ENCODE measurements around the gene PIP4K2A.

Gene PIP4K2A

GRCh38 chr10:22658745-22659410, 55.5 kb downstream of the PIP4K2A start:
- no peaks in the 10 kb centered on the region for H3K36me3 ChIP-seq (ENCODE audit: low read length)
- H3K9me3 ChIP-seq (ENCODE audit: insufficient read depth, low read length) = no peaks in the 10 kb centered on the region
- peaks cover 27% of the 10 kb centered on the region for H4K20me1 ChIP-seq (ENCODE audit: low read depth, low read length)
- peaks cover 40% of the 10 kb centered on the region for H3K79me2 ChIP-seq (ENCODE audit: insufficient read depth, low read length)
- H3K9ac ChIP-seq (ENCODE audit: low read length) = no peak overlapping the region
- H3K4me3 ChIP-seq (ENCODE audit: insufficient read depth, low read length, poor library complexity, severe bottlenecking) = no peak overlapping the region
- H3K27ac ChIP-seq (ENCODE audit: low read depth, low read length) = no peak overlapping the region
- no peak for TF ChIP-seq EZH2phosphoT487 (conservative IDR thresholded peaks at IDR 0.05; ENCODE audit: low read length)
- no peak for TF ChIP-seq CTCF (IDR thresholded peaks at IDR 0.05; ENCODE audit: insufficient read depth, low read length, poor library complexity, severe bottlenecking)
- H3K4me2 ChIP-seq (ENCODE audit: low read depth, low read length, poor library complexity, severe bottlenecking) = no peak overlapping the region
- H3F3A ChIP-seq (ENCODE audit: insufficient read depth) = no peaks in the 10 kb centered on the region
- no peaks in the 10 kb centered on the region for H3K27me3 ChIP-seq (ENCODE audit: low read length)
- H2AFZ ChIP-seq (ENCODE audit: low read depth, low read length, severe bottlenecking) = no peak overlapping the region
- H3K9me2 ChIP-seq (replicated peaks; ENCODE audit: insufficient read depth, low read length) = no peaks in the 10 kb centered on the region

GRCh38 chr10:22657566-22658225, 56.7 kb downstream of the PIP4K2A start:
- H3K9me2 ChIP-seq (replicated peaks; ENCODE audit: insufficient read depth, low read length) = no peaks in the 10 kb centered on the region
- H4K20me1 ChIP-seq (ENCODE audit: low read depth, low read length) = peaks cover 17% of the 10 kb centered on the region
- no peak overlapping the region for H2AFZ ChIP-seq (ENCODE audit: low read depth, low read length, severe bottlenecking)
- TF ChIP-seq EZH2phosphoT487 (conservative IDR thresholded peaks at IDR 0.05; ENCODE audit: low read length) = no peak
- no peak for TF ChIP-seq CTCF (IDR thresholded peaks at IDR 0.05; ENCODE audit: insufficient read depth, low read length, poor library complexity, severe bottlenecking)
- H3K4me3 ChIP-seq (ENCODE audit: insufficient read depth, low read length, poor library complexity, severe bottlenecking) = no peak overlapping the region
- no peaks in the 10 kb centered on the region for H3K27me3 ChIP-seq (ENCODE audit: low read length)
- H3K9ac ChIP-seq (ENCODE audit: low read length) = no peak overlapping the region
- H3K36me3 ChIP-seq (ENCODE audit: low read length) = no peaks in the 10 kb centered on the region
- H3K4me2 ChIP-seq (ENCODE audit: low read depth, low read length, poor library complexity, severe bottlenecking) = no peak overlapping the region
- no peak overlapping the region for H3K27ac ChIP-seq (ENCODE audit: low read depth, low read length)
- H3K79me2 ChIP-seq (ENCODE audit: insufficient read depth, low read length) = peaks cover 33% of the 10 kb centered on the region
- H3F3A ChIP-seq (ENCODE audit: insufficient read depth) = no peaks in the 10 kb centered on the region
- H3K9me3 ChIP-seq (ENCODE audit: insufficient read depth, low read length) = no peaks in the 10 kb centered on the region

GRCh38 chr10:22657024-22657423, 57.4 kb downstream of the PIP4K2A start:
- Histone ChIP-seq H3K9me2 (replicated peaks; ENCODE audit: insufficient read depth, low read length) (no peaks in the 10 kb centered on the region), H3K36me3 (ENCODE audit: low read length) (no peaks in the 10 kb centered on the region), H4K20me1 (ENCODE audit: low read depth, low read length) (peaks cover 11% of the 10 kb centered on the region), H2AFZ (ENCODE audit: low read depth, low read length, severe bottlenecking) (no peak overlapping the region), H3K79me2 (ENCODE audit: insufficient read depth, low read length) (peaks cover 28% of the 10 kb centered on the region), H3K27me3 (ENCODE audit: low read length) (no peaks in the 10 kb centered on the region), H3K9ac (ENCODE audit: low read length) (no peak overlapping the region), H3F3A (ENCODE audit: insufficient read depth) (no peaks in the 10 kb centered on the region), H3K9me3 (ENCODE audit: insufficient read depth, low read length) (no peaks in the 10 kb centered on the region), H3K27ac (ENCODE audit: low read depth, low read length) (no peak overlapping the region), H3K4me3 (ENCODE audit: insufficient read depth, low read length, poor library complexity, severe bottlenecking) (no peak overlapping the region), H3K4me2 (ENCODE audit: low read depth, low read length, poor library complexity, severe bottlenecking) (no peak overlapping the region)
- no peak for TF ChIP-seq CTCF (IDR thresholded peaks at IDR 0.05; ENCODE audit: insufficient read depth, low read length, poor library complexity, severe bottlenecking)
- TF ChIP-seq EZH2phosphoT487 (conservative IDR thresholded peaks at IDR 0.05; ENCODE audit: low read length) = no peak
